Omental fat pad (tissue), 4 donors: ENCODE results near the gene HPRT1. TPM values are rescaled to one million over a fixed set of nuclear protein-coding genes. Genes with fewer than 3 reads are reported as not detected.
"Not testable (repeated sequence)": the region's sequence is repeated elsewhere in the genome, so short reads cannot be mapped to it uniquely, and the experiment has no call there.

Experiments used
- ATAC-seq: fragments of 150-250 bp; one replicate; pipeline ENCODE4 v1.9.1; 2016; ENCODE audit warnings: mild to moderate bottlenecking, moderate library complexity; ENCODE audit not compliant: low FRiP score
- DNase-seq: peaks from one replicate; pipeline ENCODE4 v3.0.0-alpha.2; 2019; ENCODE audit warnings: low spot score
- total RNA-seq, 4 donors: library from RNA; depleted of rRNA; stranded (reverse); fragments of >200 nt; gene quantifications; one replicate each; pipeline ENCODE4 v1.1.0, GENCODE V29; 2016
- TF ChIP-seq, protein P1 (sequence below), 3 donors: fragments of 450-650 bp; IDR thresholded peaks; one replicate each; pipeline ENCODE4 v1.5.1; 2016 to 2017; ENCODE audit warnings: antibody characterized with exemption in 3 of 3, mild to moderate bottlenecking in 3 of 3, moderate library complexity in 2 of 3

Gene HPRT1
- total RNA-seq, 4 donors from 2014 or later: 6.9 to 21.7 (median 10.6) TPM

DNA sequence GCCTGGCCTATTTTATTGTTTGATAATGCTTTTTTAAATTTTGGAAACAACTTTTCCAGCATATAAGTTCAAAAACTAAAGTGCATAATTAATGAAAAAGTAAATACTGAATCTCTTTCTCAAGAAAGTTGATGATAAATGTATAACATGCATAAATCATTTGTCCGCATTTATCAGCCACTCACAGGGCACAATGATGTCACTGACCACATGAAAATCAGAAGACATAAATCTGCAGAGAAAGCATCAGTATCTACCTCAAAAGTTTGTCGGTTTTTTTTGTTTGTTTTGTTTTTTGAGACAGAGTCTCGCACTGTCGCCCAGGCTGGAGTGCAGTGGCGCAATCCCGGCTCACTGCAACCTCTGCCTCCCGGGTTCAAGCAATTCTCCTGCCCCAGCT, 5.5 kb upstream of the HPRT1 start:
- TF ChIP-seq, protein P1, sequence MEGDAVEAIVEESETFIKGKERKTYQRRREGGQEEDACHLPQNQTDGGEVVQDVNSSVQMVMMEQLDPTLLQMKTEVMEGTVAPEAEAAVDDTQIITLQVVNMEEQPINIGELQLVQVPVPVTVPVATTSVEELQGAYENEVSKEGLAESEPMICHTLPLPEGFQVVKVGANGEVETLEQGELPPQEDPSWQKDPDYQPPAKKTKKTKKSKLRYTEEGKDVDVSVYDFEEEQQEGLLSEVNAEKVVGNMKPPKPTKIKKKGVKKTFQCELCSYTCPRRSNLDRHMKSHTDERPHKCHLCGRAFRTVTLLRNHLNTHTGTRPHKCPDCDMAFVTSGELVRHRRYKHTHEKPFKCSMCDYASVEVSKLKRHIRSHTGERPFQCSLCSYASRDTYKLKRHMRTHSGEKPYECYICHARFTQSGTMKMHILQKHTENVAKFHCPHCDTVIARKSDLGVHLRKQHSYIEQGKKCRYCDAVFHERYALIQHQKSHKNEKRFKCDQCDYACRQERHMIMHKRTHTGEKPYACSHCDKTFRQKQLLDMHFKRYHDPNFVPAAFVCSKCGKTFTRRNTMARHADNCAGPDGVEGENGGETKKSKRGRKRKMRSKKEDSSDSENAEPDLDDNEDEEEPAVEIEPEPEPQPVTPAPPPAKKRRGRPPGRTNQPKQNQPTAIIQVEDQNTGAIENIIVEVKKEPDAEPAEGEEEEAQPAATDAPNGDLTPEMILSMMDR (IDR thresholded peaks at IDR 0.05): no peak
- DNase-seq (no peak), ATAC-seq (no peak)

DNA sequence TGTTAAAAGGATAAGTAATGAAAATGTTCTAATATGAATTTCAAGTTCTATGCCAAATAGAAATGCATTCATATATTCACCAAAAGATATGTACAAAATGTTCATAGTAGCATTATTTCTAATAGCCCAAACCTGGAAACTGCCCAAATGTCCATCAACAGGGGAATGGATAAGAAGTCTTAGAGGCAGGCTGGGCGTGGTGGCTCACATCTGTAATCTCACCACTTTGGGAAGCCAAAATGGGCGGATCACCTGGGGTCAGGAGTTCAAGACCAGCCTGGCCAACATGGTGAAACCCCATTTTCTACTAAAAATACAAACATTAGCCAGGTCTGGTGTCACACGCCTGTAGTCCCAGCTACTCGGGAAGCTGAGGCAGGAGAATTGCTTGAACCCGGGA, 2.3 kb upstream of the HPRT1 start:
- ATAC-seq (no peak), DNase-seq (no peak)

DNA sequence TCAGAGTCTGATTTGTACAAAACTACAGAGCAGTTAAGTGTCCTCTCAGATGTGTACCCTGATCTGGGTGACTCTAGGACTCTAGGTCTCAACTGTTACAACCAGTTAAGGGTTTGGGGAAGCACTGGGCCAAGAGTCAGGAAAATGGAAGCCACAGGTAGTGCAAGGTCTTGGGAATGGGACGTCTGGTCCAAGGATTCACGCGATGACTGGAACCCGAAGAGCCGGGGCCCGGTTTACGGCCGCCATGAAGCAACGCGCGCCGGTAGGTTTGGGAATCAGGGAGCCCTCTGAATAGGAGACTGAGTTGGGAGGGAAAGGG, 321 bp upstream of the HPRT1 start:
- ATAC-seq (peak; percentile 38), DNase-seq (no peak)
- TF ChIP-seq, protein P1 (IDR thresholded peaks at IDR 0.05): no peak

More for the DNA sequence above, 2.3 kb upstream of the HPRT1 start:
- TF ChIP-seq, protein P1 (IDR thresholded peaks at IDR 0.05): no peak

DNA sequence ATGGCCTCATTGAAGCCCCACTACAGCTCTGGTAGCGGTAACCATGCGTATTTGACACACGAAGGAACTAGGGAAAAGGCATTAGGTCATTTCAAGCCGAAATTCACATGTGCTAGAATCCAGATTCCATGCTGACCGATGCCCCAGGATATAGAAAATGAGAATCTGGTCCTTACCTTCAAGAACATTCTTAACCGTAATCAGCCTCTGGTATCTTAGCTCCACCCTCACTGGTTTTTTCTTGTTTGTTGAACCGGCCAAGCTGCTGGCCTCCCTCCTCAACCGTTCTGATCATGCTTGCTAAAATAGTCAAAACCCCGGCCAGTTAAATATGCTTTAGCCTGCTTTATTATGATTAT, 876 bp downstream of the HPRT1 start:
- ATAC-seq (no peak), DNase-seq (no peak)
- TF ChIP-seq, protein P1 (IDR thresholded peaks at IDR 0.05): no peak

DNA sequence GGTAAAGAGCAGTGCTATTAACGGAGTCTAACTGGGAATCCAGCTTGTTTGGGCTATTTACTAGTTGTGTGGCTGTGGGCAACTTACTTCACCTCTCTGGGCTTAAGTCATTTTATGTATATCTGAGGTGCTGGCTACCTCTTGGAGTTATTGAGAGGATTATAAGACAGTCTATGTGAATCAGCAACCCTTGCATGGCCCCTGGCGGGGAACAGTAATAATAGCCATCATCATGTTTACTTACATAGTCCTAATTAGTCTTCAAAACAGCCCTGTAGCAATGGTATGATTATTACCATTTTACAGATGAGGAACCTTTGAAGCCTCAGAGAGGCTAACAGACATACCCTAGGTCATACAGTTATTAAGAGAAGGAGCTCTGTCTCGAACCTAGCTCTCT, 1.5 kb downstream of the HPRT1 start:
- ATAC-seq: no peak
- DNase-seq: no peak
- TF ChIP-seq, protein P1 (IDR thresholded peaks at IDR 0.05): no peak

DNA sequence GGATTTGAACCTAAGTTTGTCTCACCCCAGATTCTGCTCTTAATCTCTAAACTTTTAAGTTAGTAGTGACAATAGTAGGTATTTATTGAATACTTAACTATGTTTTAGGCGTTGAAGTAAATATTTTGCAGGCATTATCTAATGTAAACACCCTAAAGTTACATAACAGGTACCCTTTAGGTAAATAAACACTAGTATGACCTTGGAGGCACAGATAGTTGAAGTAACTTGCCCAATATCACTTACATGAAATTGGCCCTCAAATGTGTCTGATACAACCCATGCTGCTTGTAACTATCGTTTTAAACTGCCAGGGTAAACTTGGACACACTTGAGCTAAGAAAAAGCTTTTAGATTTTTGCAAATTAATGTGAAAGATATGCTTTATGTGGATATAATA, 3.0 kb downstream of the HPRT1 start:
- ATAC-seq (no peak), DNase-seq (no peak)
- TF ChIP-seq, protein P1 (IDR thresholded peaks at IDR 0.05): no peak

DNA sequence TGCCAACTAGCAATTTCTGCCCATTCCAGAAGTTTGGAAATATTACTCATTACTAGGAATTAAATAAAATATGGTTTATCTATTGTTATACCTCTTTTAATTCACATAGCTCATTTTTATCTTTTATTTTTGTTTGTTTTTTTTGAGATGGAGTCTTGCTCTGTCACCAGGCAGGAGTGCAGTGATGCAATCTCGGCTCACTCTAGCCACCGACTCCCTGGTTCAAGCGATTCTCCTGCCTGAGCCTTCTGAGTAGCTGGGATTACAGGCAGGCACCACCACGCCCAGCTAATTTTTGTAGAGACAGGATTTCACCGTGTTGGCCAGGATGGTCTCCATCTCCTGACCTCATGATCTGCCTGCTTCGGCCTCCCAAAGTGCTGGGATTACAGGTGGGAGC, 4.5 kb downstream of the HPRT1 start:
- not testable (repeated sequence) for DNase-seq, ATAC-seq

DNA sequence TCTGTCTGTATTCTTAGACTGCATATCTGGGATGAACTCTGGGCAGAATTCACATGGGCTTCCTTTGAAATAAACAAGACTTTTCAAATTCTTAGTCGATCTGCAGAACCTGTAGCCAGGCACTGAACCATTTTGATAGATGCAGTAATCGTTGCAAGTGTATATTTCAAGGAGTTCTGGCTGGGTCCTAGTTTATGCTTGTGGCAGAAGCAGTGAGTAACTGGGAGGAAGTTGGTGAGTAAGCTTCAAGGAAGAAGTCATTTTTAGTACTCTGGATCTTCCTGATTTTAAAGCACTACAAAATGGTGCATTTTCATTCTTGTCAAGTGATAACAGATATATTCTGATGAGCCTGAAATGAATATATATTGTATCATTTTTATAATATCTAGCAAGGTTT, 9.5 kb downstream of the HPRT1 start:
- TF ChIP-seq, protein P1 (IDR thresholded peaks at IDR 0.05): no peak
- no peak for DNase-seq
- no peak for ATAC-seq
